ENCODE data around the gene RETREG1. TPM values are rescaled to one million over a fixed set of nuclear protein-coding genes. Genes with fewer than 3 reads are reported as not detected.

RETREG1 gene
- total RNA-seq, 1 donor from 2014 or later, result 8.3 TPM

DNA sequence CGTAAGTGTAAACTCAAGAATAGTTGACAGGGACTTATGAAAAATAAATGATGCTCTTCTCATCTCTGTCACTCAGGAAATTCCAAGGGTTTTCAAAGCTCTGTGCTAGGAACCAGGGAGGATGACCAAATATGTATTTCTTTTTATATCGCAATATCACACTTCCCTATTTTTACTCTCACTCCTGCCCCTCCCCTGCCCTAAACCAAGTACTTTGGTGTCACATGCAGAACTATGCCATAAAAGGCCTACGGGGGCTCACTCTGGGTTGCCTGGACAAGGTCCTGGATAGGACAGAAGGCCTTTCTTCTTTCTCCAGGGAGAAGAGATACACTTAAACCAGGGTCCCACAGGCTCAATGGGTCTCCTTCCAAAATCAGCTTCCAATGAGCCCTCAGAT lies 8.3 kb upstream of the RETREG1 start:
- no peak for DNase-seq (ENCODE audit: low spot score in 2 of 2, unreplicated experiment in 2 of 2)
- TF ChIP-seq, protein P1, sequence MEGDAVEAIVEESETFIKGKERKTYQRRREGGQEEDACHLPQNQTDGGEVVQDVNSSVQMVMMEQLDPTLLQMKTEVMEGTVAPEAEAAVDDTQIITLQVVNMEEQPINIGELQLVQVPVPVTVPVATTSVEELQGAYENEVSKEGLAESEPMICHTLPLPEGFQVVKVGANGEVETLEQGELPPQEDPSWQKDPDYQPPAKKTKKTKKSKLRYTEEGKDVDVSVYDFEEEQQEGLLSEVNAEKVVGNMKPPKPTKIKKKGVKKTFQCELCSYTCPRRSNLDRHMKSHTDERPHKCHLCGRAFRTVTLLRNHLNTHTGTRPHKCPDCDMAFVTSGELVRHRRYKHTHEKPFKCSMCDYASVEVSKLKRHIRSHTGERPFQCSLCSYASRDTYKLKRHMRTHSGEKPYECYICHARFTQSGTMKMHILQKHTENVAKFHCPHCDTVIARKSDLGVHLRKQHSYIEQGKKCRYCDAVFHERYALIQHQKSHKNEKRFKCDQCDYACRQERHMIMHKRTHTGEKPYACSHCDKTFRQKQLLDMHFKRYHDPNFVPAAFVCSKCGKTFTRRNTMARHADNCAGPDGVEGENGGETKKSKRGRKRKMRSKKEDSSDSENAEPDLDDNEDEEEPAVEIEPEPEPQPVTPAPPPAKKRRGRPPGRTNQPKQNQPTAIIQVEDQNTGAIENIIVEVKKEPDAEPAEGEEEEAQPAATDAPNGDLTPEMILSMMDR (IDR thresholded peaks at IDR 0.05; ENCODE audit: unreplicated experiment), result no peak
- no peaks in the 10 kb centered on the region for H3K9me3 Mint-ChIP-seq
- H3K4me3 Mint-ChIP-seq, result no peak overlapping the region
- no peaks in the 10 kb centered on the region for H3K4me1 Mint-ChIP-seq
- no peaks in the 10 kb centered on the region for H3K36me3 Mint-ChIP-seq
- H3K27me3 Mint-ChIP-seq (ENCODE audit: low read depth), result peaks cover 30% of the 10 kb centered on the region
- H3K27ac Mint-ChIP-seq, result no peak overlapping the region

DNA sequence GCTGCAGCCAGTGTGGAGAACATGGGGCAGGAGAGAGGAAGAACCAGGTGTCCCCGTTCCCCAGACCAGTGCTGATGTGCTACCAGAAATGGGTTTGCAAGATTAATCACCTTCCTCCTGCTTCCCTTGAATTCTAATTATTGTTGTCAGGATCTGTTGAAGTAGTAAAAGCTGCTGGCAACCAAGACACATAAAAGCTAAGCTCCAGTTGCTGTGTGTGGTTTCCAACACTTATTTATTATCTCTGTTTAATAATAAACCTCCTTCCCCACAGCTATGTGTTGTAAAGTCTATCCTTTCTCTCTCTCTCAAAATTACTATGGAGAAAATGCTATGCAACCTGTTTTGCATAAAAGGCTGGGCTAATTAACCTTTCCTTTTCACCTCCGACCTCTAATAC lies 2.3 kb upstream of the RETREG1 start:
- Mint-ChIP-seq H3K27me3 (ENCODE audit: low read depth) (peaks cover 34% of the 10 kb centered on the region), H3K4me1 (peaks cover 13% of the 10 kb centered on the region), H3K4me3 (no peak overlapping the region), H3K36me3 (no peaks in the 10 kb centered on the region), H3K9me3 (no peaks in the 10 kb centered on the region), H3K27ac (no peak overlapping the region)
- TF ChIP-seq, protein P1 (IDR thresholded peaks at IDR 0.05; ENCODE audit: unreplicated experiment), result no peak
- no peak for DNase-seq (ENCODE audit: low spot score in 2 of 2, unreplicated experiment in 2 of 2)

DNA sequence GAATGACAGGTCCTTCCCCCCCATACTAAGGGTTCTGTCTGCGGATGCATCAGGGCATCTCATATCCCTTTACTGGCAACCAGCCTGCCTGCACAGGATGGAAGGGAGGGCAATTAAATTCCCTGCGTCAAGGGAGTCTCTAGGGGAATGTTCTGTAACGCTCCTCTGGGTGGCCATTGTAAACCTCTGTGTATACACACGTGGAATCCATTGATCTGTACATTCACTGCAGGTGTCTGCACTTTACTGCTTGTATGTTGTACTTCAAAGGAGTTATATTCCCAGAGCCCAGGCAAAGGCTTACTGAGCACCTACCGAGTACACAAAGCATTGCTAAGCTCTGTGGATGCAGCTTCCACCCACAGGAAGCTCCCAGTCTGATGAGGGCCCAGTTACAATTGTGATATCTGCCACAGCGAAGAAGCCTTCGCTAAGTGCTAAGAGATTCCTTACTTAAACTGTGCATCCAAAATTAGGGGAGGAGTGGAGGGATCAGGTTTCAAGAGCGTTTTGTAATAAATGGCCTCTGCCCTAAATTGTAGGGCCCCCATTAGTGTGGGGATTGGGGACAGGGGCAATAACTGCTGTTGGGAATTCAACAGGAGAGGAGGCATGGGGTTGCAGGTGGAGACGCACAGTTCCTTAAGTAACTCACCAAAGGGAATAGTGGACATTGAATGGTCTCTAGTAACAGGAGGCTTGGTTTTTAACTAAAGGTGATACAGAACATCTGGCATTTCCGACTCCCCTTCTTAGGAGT lies 1.5 kb upstream of the RETREG1 start:
- Mint-ChIP-seq H3K27ac (no peak overlapping the region), H3K36me3 (no peaks in the 10 kb centered on the region), H3K4me1 (peaks cover 13% of the 10 kb centered on the region), H3K9me3 (no peaks in the 10 kb centered on the region), H3K4me3 (no peak overlapping the region), H3K27me3 (ENCODE audit: low read depth) (peaks cover 34% of the 10 kb centered on the region)
- DNase-seq (ENCODE audit: low spot score in 2 of 2, unreplicated experiment in 2 of 2), result no peak
- TF ChIP-seq, protein P1 (IDR thresholded peaks at IDR 0.05; ENCODE audit: unreplicated experiment), result no peak

DNA sequence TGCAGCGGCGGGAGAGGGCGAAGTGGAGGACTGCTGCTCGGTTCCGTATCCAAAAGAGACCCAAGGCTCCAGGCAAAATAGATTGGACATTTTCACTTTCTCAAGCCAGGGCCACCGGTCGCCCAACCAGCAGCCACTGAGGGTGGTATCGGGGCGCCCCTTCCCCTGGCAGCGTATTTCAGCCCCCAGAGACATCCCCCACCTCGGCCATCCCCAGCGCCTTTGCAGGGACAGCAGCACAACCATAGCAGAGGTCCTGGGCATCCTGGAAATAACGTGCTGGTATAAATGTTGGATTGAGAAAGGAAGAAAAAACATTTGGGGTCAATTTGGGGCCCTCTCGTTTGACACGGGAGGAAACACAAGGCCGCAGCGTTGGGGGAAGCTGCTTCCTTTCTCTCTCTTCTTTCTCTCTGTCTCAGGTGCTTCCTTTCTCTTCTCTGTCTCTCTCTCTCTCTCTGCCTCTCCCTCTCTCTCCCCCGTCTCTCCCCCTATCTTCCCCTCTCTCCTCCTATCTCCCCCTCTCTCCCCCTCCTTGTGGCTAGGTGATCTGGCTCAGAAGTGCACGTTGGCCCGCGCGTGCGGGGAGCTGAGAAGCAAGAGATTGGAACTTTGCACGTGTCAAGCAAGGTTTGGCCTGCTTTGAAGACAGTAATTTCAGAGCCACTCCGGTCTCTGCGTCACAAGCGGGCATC lies 624 bp upstream of the RETREG1 start:
- no peak for DNase-seq (ENCODE audit: low spot score in 2 of 2, unreplicated experiment in 2 of 2)
- peaks cover 13% of the 10 kb centered on the region for H3K4me1 Mint-ChIP-seq
- TF ChIP-seq, protein P1 (IDR thresholded peaks at IDR 0.05; ENCODE audit: unreplicated experiment), result no peak
- peaks cover 34% of the 10 kb centered on the region for H3K27me3 Mint-ChIP-seq (ENCODE audit: low read depth)
- no peaks in the 10 kb centered on the region for H3K36me3 Mint-ChIP-seq
- H3K27ac Mint-ChIP-seq, result peak overlapping the region; percentile 26
- H3K4me3 Mint-ChIP-seq, result no peak overlapping the region
- H3K9me3 Mint-ChIP-seq, result no peaks in the 10 kb centered on the region

DNA sequence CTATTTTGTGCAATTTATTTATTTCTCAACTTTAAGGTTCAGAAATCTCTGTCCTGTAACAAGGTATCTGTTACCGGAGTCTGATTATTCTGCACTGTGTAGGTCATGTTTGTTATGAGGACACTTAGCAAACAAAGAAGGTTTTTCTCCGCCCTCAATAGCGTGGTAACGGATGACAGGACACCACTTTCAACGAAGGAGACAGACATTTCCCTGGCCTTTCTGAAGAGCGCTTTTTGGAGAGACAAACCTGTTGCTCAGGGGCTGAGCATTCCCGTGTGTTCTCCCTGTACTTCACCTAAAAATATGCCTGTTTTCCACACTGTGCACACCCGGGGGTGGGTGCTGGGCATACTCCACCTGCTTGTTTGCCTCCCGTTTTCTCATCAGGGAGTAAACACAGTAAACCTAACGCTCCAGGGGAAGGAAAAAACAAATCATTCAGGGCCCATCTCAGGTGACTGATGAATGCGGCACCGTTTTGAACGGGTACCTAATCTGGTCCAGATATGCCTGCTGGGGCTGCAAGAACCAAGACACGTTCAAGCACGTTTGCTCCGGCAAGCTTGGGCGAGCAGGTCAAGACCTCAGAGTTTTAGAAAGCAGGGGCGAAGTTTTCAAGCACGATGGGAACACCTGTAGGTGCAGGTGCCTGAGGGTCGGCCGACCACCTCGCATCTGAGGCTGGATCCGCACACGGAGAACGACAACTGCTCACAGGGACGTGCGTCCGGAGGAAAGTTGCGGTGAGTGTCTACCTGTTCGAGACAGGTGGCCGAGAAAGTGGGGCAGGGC lies 859 bp downstream of the RETREG1 start:
- Mint-ChIP-seq H3K4me3 (peak overlapping the region; percentile 83), H3K4me1 (peaks cover 13% of the 10 kb centered on the region), H3K9me3 (no peaks in the 10 kb centered on the region), H3K27ac (peak overlapping the region; percentile 54), H3K36me3 (no peaks in the 10 kb centered on the region), H3K27me3 (ENCODE audit: low read depth) (peaks cover 26% of the 10 kb centered on the region)
- TF ChIP-seq, protein P1 (IDR thresholded peaks at IDR 0.05; ENCODE audit: unreplicated experiment), result no peak
- DNase-seq (ENCODE audit: low spot score in 2 of 2, unreplicated experiment in 2 of 2), result no peak

Measured in mesothelial cell of epicardium (in vitro differentiated cells).